Activated CD8-positive, alpha-beta memory T cell treated with anti-CD3 and anti-CD28 coated beads, Interleukin-2, amount 50 U/mL, for 4 hours (primary cell): ENCODE results near the gene PPP6R2.

ENCODE experiments used
- DNase-seq: peaks from one replicate; pipeline ENCODE4 v3.0.0-alpha.2; 2020

Gene PPP6R2, protein sequence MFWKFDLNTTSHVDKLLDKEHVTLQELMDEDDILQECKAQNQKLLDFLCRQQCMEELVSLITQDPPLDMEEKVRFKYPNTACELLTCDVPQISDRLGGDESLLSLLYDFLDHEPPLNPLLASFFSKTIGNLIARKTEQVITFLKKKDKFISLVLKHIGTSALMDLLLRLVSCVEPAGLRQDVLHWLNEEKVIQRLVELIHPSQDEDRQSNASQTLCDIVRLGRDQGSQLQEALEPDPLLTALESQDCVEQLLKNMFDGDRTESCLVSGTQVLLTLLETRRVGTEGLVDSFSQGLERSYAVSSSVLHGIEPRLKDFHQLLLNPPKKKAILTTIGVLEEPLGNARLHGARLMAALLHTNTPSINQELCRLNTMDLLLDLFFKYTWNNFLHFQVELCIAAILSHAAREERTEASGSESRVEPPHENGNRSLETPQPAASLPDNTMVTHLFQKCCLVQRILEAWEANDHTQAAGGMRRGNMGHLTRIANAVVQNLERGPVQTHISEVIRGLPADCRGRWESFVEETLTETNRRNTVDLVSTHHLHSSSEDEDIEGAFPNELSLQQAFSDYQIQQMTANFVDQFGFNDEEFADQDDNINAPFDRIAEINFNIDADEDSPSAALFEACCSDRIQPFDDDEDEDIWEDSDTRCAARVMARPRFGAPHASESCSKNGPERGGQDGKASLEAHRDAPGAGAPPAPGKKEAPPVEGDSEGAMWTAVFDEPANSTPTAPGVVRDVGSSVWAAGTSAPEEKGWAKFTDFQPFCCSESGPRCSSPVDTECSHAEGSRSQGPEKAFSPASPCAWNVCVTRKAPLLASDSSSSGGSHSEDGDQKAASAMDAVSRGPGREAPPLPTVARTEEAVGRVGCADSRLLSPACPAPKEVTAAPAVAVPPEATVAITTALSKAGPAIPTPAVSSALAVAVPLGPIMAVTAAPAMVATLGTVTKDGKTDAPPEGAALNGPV

DNA sequence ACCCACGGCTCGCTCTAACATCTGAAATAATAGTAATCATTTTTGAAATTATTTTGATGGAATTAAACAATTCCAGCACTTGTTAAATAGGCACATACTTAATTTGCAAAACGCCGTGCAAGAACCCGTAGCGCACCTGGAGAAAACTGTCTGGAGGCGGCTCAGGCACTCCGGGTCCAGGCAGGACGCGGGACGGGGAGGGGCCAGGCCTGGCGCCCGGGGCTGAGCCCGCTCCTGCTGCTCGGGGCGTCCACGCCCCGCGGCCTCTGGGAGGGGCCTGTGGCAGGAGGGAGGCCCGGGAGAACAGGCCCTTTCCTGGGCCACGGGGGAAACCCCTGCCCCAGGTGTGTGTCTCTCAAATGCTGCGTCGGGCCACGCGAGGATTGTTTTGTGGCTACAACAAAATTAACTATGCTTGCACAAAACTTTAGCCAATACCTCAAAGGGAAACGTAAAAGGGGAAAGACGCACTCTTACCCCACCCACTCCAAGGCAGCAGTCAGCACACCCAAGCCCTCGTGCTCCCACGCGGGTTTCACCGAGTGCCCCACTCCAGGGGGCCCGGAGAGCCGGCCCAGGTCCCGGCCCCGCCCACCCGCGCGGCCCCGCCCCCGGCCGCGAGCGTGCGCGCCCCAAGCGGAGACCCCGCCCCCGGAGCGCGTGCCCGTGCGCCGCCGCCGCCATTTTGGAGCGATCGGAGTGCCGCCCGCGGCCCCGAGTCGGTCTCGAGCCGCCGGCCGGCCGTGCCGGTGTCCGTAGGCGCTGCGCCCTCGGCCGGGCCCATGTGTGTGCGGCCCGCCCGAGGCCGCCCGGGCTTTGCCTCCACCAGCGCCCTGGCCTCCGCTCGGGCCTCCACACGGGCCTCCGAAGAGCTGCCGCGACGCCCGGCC lies at the start of gene PPP6R2:
Gene PPP6R2 (plus strand): TSS at position 677 of the 890 bp plus-strand sequence. CDS start 50,582 bp downstream, outside the sequence.
- DNase-seq, result peak; percentile 91

DNA sequence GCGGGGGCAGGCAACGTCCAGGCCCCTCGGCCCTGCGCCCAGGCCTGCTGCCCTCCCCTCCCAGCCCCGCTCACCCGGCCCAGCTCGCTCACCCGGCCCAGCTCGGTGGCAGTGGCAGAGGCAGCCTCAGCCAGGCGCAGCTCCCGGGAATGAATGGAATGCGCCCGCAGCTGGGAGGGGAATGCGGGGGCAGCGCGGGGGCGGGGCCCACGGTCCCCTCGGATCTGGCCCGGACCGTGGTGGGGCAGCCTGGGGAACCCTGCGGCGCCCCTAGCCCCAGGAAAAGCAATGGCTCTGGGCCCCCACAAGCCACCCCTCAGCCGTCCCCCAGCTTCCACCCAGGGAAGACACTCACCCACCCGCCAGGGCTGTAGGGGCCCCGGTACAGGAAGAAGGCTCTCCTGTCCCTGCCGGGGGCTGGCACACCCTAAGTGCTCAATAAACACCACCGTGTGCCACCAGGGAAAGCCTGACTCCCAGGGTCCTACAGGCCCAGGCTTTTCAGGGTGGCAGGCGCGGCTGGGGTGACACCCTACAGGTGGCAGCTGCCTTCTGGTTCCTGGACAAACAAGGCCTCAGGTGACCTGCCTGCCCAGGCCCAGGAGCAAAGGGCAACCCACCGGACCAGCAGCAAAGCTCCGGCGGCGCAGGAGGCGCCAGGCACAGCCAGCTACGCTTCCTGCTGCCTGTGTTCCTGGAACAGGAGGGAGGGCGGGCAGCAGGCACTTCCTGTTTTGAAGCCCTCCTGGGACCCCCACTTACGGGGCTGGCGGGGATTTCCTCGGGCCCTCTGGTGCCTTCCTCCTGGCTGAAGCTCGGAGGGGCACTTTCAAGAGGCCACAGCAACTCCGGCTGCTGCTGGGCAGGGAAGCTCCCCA lies 49.4 kb upstream of the PPP6R2 start:
- no peak for DNase-seq

DNA sequence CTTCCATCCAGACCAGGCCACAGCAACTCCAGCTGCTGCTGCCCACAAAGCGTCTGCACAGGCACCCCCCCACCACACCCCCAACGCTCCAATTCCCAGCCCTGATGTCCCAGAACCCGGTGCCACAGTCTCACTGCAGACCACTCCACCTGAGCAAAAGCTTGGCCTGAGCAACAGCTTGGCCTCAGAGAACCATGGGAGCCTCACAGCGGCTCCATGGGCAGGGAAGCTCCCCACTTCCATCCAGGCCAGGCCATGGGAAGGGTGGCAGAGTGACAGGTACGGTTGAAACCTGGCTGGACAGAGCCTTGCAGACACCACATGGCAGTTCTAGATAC lies 48.8 kb upstream of the PPP6R2 start:
- DNase-seq, result no peak

DNA sequence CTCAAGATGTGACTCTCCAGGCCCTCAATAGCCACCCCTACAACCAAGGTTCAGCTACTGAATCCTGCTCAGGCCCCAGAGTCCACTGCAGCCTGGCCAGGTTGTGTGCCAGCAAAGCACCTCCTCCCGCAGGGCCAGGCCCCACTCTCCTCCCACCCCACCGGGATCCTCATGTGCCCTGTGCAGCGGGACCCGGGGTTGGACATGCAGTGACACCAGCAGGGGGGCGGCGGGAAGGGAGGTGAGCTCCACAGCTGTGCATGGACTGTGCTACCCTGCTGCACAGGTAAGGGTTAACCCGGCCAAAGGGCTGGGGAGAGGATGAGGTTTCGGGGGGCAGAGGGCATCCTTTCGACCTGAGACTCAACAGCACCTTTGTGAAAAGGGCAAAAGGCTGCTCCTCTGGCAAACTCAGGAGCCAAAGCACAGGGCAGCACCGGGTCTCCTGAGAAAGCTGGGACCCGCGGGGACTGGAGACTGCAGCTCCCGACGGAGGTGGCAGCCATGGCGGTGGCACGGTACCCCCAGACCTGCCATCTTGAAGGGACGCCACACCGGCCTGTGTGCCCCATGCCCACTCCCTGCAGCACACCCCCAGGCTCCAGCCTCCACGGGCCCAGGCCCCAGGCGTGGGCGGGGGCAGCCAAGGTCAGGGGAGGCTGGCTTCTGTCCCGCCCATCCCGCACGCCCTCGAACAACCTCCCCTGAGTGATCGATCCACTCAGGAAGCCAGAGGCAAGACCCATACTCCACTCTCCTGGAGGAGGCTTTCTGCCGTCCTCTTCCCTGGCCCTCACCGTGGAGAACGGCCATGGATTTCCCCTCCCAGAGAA lies 46.3 kb upstream of the PPP6R2 start:
- no peak for DNase-seq

DNA sequence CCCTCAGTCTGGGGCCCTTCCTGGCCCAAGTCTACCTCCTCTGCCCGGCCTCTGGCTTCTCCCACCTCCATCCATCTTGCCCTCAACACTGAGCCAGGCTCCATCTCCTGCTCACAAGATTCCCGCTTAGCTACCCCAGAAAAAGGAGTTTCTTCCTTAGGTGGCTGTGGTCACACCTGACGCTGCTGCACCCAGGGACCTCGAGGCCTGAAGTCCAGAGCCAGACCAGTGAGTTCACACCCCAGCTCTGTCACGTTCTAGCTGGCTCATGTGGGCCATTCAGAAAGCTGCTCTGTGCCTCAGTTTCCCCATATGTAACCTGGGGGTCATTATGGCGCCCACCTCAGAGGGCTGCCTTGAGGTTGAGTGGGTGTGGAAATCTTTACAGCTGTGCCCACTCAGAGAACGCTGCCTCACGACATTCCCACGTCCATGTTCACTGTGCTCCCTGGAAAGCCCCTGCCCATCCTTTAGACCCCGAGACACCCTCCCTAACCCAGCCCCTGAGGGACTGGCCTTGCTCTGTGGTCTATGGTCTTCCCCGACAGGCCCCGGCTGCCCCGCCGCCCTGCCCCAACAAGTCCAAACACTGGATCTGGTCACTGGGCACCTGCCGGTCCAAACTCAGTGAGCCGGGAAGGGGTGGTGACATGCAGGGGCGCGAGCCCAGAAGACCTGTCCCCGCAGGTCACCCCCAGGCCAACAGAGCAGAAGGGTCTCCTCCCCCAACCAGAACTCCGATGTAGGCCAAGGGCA lies 45.4 kb upstream of the PPP6R2 start:
- no peak for DNase-seq

DNA sequence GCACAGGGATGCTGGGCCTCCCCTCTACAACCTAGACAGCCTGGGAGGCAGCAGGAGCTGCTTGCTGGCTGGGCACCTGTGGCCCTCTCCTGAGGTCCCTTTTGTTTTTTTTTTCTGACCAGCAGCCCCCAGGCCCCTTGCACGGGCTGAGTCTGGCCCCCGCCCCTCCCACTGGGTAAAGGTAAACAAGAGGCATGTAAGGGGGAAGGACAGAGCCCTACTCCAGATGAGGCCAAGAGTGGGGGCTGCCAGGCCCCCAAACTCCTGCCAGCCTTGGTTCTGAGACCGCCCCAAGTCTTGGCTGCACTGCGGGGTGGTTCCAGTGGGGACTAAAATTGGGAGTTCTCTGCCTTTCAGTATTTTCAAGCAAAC lies 44.9 kb upstream of the PPP6R2 start:
- no peak for DNase-seq

DNA sequence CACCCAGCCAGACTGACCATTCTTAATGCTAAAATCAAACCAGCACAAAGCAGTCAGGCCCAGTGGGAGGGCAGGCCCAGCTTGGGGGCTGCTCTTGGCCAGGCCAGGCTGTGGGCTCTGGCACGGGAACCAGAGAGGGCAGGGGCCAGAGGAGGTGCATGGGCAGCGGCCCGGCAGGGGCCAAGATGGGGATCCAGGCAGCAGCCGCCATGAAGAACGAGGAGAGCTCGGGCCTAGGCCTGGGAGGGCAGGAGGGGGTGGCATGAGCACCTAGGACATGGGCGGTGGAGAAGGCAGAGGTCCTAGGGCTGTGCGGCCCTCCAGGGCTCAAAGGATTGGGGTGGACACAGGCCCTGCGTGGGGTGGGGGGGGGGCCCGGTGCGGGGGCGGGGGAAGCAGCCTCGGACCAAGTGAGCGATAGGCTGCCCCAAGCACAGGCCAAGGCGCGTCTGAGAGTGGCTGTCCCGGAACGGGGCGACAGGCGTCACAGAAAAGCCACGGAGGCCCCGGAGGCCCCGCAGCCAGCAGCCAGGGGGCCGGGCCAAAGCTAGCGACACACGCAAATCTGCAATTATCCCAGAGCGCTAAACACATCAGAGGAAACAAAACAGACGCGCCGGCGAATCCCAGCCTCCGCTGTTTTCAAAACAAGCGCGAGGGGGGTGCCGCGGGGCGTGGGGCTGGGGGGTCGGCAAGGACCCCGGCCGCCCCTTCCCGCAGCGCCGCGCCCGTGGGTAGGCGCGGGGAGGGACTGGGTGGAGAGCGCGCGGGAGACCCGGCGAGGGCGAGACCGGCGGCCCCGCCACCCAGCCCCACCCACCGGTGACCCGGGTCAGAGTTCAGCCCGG lies 44.0 kb upstream of the PPP6R2 start:
- no peak for DNase-seq

DNA sequence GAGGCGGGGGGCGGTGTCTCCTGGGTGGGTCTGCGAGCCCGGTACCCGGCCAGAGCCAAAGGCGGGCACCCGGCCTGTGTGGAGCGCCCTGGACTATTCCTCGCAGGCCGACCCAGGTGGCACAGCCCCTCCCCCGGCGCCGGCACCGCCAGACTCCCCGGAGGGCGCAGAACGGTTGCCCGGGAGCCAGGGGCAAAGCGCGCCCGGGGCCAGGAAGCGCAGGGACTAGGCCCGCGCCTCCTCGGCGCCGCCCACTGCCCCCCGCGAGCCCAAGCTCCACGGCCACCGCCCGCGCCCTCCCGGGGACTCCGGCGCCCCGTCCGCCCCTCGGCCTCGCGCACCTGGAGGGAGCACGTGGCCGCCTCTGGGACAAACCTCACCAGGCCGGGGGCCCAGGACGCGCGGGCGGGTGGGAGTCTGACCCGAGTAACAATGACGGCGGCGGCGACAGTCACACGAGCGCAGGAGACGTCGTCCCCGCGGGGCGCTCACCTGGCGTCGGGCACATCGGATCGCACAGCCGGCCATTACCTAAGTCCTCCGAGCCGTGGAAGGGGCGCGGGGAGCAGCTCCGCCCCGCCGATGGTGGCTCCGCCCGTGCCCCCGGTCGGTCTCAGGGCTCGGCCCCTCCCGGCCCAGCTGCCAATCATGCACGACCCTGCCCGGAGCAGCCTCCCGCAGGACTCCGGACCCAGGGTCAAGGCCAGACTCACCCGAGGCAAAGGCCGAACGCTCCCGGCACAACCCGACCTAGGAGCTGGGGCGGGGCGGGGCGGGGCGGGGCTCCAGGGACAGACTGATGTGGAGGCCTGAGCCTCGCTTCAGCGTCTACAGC lies 43.1 kb upstream of the PPP6R2 start:
- no peak for DNase-seq

DNA sequence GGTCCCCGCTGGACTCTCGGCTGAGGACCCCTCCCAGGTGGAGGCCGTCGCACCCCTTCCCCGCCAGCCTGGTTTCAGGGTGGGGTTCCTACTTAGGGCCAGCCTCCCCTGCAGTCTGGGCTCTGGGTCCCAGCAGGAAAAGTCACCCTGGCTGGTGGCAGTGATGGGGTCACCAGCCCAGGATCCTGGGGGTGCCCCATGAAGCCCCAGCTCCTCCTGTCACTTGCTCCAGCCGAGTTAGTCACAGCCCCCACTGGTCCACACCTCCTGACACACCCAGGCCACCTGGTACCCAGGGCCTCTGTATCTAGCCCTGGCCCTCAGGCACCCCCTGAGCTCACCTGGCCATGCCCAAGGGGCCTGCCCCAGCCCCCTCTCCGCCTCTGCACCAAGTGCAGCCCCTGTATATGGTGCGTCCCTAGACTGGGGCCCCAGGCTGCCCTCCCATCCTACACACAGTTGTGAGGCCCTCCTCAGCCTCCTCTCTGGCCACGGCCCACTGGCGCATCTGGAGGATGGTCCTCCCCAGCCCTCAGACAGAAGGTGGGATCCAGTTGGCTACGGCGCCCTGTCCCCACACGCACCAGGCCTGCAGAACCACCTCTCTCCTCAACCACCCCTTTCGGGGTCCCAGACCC lies 42.4 kb upstream of the PPP6R2 start:
- DNase-seq, result no peak

DNA sequence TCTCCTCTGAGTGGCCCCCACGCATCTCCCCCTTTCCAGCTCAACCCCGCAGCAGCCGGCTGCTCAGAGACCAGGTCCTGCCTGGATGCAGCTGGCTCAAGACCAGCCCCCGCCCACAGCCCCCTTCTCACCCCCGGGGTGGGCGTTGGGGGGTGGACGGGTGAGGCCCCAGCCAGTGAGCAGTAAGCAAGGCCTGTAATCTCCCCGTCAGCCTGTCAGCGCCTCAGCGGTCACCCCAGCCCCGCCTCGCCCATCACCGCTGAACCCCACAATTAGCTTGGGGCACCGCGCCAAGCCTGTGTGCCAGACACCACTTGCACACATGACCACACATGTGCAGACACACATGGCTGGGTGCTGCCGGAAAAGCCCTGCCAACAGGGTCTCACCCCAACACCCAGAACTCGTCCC lies 41.5 kb upstream of the PPP6R2 start:
- DNase-seq, result no peak

DNA sequence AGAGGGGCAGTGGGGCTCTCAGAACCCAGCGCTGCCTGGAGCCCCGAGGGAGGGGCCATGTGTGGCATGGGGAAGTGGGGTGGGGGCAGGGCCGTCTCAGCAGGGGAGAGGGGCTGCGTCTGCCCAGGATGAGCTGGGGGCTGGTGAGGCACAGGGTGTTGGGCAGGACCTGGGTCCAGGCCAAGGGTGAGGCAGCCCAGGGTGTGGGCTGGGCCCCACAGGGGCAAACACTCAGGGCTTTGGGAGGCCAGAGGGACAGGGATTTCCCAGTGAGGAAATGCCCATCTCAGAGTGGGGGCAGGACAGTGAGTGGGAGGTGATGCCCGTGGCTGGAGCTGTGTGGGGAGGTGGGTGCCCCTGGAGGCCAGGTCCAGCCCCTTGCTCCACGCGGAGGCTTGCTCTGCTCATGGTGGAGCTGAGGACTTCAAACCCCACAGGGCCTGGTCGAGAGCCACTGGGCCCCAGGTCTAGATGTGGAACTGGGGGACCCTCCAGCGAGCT lies 41.0 kb upstream of the PPP6R2 start:
- no peak for DNase-seq

DNA sequence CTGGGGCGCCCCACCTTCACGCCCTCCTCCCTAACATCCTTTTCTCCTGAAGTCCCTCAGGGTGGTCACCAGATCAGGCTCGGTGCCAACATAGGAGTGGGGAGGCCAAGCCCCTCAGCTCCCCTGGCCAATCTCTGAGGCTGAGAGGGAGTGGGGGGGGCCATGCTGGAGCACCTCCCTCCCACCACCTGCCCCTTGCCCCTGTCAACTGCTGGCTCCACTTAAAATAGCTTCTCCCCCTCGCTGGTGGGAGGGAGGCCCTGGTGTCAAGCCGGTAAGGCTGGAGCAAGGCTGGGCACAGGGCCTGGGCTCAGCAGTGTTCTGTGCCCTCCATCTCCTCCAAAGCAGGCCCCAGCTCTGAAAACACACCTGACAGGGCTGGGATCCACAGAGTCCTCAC lies 40.6 kb upstream of the PPP6R2 start:
- no peak for DNase-seq

DNA sequence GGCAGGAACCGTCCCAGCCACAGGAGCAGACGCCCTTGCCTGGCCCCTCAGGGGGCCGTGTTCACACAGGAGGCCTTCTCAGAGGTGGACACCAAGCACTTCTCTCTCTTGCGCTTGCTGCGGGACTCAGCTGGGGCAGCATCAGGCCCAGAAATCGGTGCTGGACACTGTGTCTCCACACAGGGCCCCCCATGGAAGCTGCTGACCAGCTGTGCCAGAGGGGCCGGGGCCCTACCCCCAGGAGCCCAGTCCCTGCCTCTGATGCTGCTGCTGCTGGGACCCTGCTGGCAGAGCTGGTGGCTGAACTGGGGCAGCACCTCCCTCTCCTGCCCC lies 39.6 kb upstream of the PPP6R2 start:
- DNase-seq, result no peak

DNA sequence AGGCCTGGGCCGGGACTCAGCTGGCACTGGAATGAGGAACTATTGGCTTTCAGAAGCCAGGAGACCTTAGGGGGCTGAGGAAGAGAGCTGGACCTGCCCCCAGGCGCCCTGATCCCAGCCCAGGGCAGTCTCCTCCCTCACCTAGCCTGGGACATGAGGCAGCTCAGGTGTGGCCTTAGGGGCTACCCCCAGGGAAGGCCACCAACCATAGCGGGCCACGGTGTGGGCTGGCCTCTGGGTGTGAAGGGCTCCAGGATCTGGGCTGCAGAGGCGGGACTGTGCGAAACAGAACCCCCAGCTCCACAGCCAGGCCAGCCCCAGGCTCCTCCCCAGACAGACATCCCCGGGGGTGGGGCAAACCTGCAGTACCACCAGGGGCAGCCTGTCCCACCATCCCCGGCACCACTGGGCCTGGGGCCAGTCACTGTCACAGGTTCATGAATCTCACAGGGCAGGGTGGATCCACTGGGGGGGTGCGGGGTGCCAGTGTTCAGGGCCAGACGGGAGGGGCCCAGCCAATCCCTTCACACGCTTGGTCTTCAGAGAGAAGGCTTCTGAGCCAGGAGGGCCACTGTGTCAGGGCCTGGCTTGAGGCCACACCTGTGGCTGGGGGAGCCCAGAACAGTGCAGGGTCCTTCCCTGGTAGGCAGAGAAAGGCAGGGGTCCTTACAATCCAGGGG lies 39.1 kb upstream of the PPP6R2 start:
- no peak for DNase-seq

DNA sequence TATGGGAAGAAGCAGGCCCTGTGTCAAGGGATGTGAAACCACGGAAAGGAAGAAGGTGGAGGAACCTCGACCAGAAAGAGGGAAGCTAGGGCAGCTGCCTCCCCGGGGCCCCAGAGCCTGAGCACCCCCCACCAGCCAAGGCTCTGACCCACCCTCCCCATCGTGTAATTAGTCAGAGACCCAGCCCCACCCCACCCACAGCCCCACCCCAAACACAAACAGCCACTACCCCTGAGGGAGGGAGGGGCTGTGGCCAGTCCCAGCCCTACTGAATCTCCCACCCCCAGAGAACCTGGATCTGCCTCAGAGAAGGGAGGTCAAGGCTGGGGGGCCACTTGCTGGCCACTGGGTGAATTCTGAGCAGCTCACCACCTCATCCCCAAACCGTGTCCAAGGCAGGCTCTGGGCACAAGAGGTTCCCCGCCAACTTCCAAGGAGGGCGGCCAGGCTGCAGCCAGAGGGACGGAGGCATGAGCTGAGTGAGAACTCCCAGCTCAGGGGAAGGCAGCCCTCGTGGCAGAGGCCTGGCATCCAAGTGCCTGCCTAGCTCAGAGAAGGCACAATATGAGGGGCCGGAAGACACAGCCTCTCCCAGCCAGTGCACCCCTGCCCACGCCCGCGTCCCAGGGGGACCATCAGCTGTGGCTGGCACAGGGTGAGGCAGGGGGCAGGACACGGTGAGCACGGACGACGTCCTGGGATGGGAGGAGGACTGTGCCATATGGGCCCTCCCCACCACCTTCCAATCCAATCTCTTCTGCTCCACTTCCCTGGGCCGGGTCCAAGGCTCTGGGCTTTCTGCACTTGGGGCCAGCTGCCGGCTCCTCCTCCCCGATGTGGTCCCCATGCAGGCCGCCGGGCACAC lies 38.4 kb upstream of the PPP6R2 start:
- DNase-seq, result no peak

DNA sequence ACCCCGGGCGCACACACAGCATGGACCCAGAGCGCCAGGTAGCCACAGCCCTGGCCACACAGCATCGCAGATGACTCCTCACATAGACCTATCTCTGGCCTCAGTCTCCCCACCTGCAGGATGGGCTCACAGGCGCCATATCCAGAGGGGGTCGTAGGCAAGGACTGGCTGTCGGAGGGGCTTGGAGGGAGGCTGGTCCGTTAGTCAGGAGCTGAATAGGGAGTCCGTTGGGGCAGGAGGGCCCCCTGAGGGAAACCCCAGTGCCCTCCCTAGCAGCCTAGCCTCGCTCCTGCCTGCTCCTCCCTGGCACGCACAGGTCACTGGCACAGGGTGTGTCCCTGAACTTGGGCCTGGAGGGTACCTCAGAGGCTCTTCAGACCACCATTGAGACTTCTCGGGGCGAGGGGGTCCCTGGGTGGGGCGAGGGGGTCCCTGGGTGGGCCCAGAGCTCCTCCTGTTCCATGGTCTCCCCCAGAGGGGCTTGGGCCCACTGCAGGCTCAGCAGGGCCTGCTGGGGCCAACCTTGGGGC lies 37.7 kb upstream of the PPP6R2 start:
- no peak for DNase-seq
